A172 (cell line): ENCODE measurements around the gene ELOVL6. TPM values are rescaled to one million over a fixed set of nuclear protein-coding genes. Genes with fewer than 3 reads are reported as not detected.
"Not testable (repeated sequence)": the region's sequence is repeated elsewhere in the genome, so short reads cannot be mapped to it uniquely, and the experiment has no call there.

Experiments
- DNase-seq: peaks from one replicate; pipeline ENCODE4 v3.0.0-alpha.2; 2015; ENCODE audit warnings: low spot score
- total RNA-seq: library from RNA; depleted of rRNA; stranded (reverse); fragments of >200 nt; shearing (Covaris generic); gene quantifications from 2 replicates; pipeline ENCODE4 v1.2.3, GENCODE V29; 2014

ELOVL6 gene
- total RNA-seq, 1 experiment from 2014 or later = 7.8 TPM

- no peak for DNase-seq
These were observed 123.2 kb downstream of the ELOVL6 start for GRCh38 chr4:110075083-110075738.

DNA sequence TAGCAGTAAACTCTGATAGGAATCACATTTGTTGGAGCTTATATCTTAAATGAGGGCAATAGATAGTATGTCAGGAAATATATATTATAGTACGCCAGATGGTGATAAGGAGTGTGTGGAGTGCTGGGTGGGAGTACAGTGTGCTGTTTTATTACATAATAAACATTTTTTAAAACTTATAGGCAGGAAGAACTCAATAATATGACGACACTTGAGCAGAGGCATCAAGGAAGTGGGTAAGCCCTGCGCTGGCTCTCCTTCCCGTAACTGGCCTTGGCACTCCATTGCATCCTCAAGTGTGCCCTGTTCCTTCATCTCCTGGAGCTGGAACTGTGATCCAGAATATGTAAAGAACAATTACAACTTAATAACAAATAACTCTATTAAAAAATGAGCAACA is 123.8 kb downstream of the ELOVL6 start:
- no peak for DNase-seq

DNA sequence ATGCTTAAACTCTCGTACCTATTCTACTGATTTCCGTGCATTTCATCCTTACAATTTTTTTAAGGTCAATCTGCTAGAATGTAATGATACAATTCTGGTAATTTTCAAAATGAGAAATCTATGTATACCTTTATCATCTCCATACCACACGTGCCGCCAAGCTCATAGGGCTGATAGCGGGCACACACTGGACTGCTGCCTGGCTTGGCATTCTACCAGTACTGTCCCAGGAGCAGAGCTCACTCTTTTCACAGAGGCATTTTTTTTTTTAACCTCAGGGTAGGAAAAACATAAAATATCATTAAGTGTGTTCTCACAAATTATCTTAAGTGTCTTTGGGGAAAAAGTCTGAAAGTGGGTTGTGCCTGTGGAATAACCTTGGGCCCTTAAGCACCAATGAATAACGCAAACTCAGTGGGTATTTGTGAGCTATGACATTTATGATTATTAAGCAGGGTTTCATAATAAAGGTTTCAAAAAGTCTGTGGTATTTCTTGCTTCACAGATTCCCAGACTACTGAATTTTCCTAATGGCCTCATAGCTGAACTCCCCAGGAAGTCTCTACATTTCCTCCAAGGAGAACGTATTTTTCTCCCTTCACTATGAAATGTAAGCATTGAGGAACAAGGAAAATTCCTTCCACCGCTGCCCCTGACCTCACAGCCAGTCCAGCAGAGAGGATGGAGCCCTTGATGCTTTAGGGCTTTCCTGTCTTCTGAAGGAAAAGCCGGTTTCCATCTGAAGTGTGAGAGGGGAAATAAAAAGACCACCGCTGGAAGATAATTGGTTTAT is 125.2 kb downstream of the ELOVL6 start:
- no peak for DNase-seq

DNA sequence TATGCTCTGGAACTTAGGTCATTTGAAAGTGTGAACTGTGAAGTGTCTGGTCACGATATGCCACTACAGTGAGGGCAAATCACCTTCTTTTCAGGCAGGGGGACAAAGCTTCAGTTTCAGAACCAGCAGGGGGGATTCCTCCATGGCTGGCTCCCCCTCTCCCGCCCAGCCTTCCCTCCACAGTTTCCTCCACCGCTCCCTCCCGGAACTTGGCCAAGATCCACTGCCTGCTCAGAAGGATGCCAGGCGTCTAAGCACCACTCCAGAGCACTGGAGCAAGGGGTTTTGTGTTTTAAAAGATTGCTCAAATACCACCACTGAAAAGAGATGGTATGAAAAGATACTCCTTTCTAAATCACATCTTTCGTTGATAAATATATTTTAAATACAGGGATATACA is 126.9 kb downstream of the ELOVL6 start:
- no peak for DNase-seq

GRCh38 chr4:110068248-110068647 is 130.2 kb downstream of the ELOVL6 start:
- DNase-seq = no peak

GRCh38 chr4:110064934-110065333 is 133.5 kb downstream of the ELOVL6 start:
- DNase-seq = no peak

- no peak for DNase-seq
These were observed 134.1 kb downstream of the ELOVL6 start for GRCh38 chr4:110064295-110064694.

GRCh38 chr4:110062166-110062565 is 136.2 kb downstream of the ELOVL6 start:
- no peak for DNase-seq

DNA sequence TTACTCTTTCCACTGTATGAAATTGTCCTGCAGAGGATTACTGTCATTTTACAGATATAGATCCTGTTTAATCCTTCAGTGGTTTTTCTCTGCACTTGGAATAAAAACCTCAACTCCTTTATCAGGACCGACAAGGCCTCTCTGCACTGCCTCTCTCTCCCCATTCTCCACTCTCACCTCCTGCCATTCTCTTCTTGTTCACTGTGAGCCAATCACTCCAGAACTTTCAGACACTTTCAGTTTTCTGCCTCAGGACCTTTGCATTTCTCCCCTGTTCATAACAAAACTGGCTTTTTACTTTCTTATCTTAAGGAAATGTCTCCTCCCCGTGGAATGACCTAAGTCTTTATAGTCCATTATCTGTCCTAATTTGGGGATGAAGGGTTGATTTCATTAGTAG is 137.3 kb downstream of the ELOVL6 start:
- DNase-seq = no peak

- peak; percentile 10 for DNase-seq
These were observed 138.7 kb downstream of the ELOVL6 start for GRCh38 chr4:110059556-110060191.

DNA sequence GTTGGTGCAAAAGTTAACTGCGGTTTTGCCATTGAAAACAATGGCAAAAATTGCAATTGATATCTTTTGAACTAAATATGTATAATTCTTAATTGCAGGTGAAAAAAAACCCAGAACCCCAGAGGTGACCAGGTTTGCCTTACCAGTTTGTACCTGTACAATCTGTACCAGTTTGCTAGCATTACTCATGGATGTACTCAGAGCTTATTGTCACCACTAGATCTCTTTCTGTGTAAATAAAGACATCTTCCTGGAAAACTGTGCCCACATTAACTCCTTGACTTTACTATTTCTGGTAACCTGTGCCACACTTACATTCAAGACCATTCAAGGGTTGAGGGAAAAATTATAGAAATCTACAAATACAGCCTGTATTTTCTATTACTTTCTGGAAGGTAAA is 139.7 kb downstream of the ELOVL6 start:
- no peak for DNase-seq

DNA sequence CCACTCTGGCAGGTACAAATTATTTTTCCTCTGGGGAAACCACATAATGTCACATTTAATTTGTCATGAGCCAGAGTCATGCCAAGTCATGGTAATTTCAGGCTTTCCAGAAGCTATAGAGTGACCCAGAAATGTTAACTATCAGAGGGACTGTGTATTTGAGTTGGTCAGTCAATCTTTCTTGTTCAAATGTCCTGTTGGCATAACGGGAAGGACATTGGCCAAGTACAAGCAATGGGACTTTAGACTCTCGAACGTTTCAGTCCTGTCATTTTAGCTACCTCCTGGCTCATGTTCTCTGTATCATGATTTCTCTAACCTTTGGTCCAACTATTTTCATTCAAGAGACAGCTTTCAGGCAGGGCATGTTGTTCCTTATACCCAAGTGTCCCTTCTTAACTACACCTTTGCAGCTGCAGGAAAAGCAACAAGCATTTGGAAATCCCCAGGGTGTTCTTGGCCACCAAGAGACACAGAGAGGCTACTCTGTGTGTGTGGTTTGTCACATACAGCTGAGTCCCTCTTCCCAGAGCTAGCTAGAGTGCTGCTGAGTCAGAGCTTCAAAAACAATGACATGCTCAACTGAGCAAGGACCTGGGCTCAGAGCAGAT is 143.2 kb downstream of the ELOVL6 start:
- peak; percentile 2 for DNase-seq

GRCh38 chr4:110049951-110050925 is 148.2 kb downstream of the ELOVL6 start:
- peak; percentile 20 for DNase-seq

DNA sequence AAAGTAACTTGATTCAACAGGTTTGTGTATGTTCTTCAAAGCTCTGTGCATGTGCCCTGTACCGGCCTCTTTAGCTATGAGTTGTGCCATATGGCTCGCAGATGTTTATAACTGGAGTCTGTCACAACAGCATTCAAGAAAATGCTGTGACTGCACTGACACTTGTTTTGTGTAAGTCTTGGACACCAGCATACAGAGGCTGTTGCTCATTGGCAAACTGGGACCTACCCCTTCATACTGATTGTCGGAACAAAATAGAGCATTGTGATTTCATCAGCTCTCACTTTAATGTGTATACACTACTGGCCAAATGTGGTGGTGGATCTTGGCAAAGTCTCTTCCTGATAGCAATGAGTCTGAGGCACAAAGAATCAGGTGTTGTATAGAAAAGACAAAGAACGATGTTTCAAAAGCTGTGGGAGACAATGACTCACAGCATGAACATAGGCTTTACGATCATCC is 151.8 kb downstream of the ELOVL6 start:
- DNase-seq = peak; percentile 5

- no peak for DNase-seq
These were observed 155.6 kb downstream of the ELOVL6 start for GRCh38 chr4:110042545-110043517.

- no peak for DNase-seq
These were observed 156.7 kb downstream of the ELOVL6 start for GRCh38 chr4:110041735-110042134.

DNA sequence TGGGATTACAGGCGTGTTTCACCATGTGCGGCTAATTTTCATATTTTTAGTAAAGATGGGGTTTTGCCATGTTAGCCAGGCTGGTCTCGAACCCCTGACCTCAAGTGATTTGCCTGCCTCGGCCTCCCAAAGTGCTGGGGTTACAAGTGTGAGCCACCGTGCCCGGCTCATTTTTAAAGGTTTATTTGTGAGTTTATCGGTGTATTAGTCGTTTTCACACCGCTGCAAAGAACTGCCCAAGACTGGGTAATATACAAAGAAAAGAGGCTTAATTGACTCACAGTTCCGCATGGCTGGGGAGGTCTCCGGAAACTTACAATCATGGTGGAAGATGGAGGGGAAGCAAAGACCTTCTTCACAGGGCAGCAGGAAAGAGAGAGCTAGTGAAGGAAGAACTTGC is 159.3 kb downstream of the ELOVL6 start:
- DNase-seq = not testable (repeated sequence)

DNA sequence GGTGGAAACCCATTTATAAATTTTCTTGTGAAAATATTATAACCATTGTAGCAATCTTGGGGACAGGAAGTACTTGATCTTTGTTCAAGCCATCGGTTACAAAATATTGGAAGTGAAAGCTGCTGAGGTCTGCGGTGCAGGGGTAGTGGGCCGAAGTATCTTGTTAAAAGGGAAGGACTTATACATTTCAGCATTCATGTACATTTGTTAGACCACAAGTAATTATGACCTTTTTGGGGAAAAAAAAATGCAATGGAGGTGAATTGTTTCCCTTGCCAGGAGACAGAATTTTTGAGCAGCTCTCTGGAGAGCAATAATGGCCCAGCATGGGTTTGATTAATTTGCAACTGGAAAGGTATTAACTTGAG is 164.4 kb downstream of the ELOVL6 start:
- no peak for DNase-seq

DNA sequence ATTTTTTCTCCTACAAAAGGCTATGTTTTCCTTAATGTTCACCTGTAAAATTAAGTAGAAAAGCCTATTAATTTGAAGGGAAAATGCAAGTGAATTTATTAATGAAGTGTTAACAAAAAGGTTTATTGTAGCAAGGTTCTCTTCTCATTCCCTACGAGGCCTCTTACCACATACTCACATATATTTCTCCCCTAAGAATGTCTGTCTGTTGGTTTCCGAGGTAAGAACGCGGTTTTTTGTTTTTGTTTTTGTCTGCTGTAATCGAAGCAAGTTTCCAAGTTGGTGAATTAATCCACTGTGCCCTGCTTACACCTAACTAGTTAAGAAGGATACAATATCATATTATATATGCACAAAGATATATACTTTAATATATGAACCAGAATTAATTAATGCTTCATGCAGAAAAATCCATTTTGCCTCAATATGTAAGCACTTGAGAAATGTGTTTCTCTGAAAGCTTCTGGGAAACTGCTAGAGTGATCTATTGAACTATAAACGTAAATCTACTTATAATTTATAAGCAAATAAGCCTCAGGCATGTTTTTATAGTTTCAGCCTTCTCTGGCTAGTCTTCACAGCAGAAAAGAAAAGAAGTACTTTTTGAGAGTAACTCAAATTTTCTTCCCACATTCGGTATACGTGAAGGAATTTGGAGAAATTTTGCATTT is 164.9 kb downstream of the ELOVL6 start:
- DNase-seq = no peak
